GM19035 (cell line): ENCODE data around the gene NIFK.
"Not testable (repeated sequence)": the region's sequence is repeated elsewhere in the genome, so short reads cannot be mapped to it uniquely, and the experiment has no call there.

ENCODE experiments used
- ATAC-seq: cut with Tn5 transposase; IDR thresholded peaks from one replicate; pipeline ENCODE4 v1.9.1; 2021; ENCODE audit not compliant: unreplicated experiment

Gene NIFK

DNA sequence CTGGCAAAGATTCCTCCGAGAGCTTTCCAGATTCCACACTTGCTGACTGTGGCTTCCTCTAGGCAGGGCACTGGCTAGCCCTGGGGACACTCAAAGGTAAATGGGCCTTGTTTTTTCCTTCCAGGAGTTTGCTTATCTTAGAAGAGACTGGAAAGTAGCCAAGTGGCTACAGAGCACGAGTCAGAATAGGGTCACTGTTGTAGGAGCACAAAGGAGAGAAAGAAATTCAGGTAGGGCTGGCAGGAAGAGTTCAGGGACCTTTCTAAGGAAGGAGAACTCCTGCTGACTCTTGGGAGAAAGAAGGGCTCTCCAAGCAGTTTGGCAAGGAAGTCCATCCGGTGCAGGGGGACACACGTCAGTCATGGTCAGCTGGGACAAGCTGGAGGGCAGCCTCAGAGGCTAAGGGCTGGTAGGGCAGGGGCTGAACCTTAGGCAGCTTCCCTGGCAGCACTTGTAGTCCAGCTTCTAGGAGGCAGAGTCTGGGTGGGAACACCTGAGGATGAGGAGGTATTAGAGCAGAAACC lies 39.5 kb downstream of the NIFK start:
- no peak for ATAC-seq

DNA sequence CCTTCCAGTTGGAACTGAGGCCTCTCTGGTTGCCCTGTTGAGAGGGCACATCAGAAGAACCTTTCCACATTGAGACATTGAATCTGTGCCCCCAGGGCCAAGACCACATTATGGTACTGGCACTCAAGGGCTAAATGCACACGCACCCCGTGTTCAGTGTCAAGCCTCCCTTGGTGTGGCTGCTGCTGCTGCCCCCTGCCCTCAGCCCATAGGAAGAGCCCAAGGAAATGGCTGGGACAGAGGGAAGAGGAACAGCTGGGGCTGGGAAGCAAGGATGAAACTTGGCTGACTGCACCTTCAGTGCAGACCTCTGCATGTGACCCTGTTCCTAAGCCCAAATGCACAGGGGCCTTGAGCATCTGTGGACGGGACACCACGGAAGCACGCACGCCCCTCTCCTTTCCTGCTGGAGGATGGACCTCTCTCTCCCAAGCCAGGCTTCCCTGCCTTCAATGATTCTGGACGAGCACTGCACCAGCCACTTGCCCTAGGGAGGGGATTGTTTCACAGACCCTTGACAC lies 40.2 kb downstream of the NIFK start:
- no peak for ATAC-seq

DNA sequence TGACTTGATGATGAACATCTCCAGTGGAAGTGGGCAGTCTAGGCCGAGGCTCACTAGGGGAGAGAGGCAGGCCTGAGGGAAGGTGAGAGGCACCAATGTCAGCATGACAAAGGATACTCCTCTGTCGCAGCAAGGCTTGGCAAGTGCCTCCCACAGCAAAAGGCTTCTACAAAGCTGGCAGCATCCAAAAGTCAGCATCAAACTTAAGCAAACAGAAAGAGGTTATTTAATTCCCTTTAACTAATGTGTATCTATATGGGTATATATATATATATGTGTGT lies 41.6 kb downstream of the NIFK start:
- no peak for ATAC-seq

DNA sequence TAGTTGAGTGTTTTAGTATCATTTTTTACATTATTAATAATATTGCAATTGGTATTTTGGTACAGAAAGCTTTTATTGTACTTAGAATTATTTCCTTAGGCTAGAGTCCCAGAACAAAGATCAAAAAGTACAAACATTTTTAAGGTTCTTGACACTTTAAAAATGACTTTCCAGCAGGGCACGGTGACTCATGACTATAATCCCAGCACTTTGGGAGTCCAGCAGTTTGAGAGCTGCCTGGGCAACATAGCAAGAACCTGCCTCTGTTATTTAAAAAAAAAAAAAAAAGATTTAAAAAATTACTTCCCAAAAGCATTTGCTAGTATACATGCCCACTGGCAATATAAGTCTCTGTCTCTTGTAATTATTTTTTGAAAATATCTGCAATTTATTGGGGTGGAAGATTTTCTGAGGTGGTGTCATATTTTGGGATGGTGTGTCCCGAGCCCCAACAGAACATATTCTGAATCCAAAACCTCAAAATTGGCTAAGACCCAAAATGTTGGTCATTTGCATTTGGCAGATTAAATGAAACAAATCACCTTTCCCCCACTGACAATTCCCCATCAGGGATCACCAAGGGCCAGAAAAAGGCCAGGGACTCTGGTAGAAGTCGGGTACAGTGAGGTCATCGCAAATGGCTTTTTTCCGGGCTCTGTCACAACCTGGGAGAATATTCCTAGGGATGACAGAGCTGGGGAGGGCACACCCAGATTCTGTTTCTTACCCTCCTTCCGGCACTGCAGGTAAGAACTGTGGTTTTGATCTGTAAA lies 42.1 kb downstream of the NIFK start:
- no peak for ATAC-seq

DNA sequence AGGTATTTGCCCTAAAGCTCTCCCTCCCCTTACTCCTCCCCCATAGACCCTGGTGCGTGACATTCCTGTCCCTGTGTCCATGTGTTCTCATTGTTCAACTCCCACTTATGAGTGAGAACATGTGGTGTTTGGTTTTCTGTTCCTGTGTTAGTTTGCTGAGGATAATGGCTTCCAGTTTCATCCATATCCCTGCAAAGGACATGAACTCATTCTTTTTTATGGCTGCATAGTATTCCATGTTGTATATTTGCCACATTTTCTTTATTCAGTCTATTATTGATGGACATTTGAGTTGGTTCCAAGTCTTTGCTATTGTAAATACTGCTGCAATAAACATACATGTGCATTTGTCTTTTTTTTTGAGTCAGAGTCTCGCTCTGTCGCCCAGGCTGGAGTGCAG lies 46.1 kb downstream of the NIFK start:
- ATAC-seq, result not testable (repeated sequence)

DNA sequence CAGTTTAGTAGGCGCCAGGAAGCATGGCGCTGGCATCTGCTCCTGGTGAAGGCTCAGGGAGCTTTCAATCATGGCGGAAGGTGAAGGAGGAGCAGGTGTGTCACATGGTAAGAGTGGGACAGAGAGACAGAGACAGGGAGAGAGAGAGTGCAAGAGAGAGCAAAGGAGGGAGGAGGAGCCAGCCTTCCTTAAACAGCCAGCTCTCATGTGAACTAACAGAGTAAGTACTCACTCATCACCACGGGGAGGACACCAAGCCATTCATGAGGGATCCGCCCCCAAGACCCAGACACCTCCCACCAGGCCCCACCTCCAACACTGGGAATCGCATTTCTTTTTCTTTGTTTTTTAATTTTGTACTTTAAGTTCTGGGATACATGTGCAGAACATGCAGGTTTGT lies 46.6 kb downstream of the NIFK start:
- no peak for ATAC-seq

DNA sequence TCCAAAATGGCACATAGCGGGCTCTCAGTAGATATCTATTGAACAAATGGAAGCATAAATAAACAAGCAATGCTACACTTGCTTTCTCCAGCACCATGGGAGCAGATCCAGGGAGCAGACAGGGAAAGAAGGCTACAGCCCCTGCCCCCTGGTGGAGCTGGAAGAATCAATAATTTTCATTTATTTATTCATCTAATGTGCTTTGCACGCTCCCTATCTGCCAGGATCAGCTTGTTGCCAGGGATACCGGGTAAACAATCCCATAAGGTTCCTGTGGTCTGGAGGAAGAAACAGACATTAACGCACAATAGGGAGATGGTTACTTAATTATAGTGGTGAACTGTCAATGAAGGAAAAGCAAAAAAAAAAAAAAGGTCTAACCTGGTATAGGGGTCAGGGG lies 47.3 kb downstream of the NIFK start:
- ATAC-seq, result no peak

DNA sequence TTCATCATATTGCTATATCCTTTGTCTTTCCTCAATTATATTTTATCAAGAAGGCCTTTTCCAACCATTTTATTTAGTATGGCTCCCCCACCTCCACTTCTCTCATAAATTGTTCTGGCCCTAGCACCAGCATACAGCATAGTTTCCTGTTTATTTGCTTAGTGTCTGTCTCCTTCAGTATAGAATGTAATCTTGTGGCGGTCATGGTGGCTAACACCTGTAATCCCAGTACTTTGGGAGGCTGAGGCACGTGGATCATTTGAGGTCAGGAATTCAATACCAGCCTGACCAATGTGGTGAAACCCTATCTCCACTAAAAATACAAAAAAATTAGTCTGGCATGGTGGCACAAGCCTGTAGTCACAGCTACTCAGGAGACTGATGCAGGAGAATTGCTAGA lies 47.9 kb downstream of the NIFK start:
- ATAC-seq, result no peak

DNA sequence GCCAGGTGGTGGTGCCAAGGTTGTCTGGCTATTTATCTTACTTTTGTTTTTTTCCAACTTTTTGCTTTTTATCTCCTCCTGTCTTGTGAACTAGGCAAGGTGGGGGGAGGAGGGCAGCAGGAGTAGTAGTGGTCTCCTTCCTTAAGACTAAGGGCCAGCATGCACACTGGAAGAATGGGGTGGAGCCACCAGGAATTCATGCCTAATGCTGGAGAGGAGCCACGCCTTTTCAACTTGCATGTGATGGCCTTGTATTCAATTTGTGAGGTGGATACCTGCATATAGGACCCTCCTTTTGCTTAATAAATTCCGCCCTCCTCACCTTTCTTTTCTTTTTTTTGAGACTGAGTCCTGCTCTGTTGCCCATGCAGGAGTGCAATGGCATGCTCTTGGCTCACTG lies 49.8 kb downstream of the NIFK start:
- ATAC-seq, result no peak

DNA sequence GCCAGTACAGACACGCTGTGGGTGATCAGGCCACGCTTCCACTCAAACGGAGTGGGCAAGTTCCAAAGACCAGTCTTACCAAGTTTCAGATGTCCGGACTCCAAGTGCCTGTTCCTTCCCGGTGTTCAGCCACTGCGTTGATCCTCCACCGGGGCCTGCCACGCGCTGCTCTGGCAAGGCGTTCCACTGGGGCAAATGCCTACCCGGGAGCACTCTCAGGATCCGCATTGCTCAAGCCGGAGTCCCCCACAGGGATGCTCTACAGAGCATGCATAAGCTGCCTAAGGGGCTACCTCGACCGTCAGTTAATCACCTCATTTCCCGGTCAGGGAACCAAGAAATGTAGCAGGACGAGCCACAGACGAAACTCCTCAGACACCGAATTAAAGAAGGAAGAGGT lies 50.5 kb downstream of the NIFK start:
- ATAC-seq, result no peak

DNA sequence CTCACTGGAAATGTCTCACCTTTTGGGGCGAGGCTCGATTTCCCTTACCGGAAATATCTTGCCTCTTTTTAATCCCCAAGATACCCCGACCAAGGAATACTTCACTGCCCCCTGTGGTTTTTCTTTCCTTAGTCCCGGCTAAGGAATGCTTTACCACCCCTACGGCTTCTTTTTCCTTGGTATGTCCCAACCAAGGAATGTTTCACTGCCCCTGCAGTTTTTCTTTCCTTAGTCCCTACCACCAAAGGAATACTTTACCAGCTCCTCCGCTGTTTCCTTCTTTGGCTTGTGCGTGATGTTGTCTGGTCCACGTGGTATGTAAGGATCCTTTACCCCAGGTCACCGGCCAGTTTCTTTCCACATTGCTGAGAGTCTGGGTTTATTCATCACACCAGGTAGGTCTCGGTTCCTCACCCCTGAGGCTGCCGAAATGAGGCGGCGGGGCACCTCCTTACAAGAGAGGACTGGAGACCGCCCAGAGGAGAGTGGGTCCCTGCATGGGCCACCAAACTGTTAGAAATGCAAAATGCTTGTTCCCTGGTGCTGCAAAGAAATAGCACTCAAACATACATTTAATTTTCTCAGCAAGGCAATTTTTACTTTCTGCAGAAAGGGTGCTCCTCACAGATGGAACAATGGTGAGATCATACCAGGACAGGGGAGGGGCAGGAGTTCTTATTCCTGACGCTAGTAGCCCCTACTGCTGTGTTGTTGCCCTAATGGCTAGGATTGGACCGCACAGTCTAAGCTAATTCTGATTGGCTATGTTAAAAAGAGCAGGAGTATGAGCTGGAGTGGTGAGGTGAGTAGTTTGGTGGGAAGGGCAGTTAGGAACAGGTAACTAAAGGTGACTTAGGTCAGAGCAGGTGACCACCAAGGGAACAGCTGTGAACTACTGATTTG lies 54.0 kb downstream of the NIFK start:
- no peak for ATAC-seq

DNA sequence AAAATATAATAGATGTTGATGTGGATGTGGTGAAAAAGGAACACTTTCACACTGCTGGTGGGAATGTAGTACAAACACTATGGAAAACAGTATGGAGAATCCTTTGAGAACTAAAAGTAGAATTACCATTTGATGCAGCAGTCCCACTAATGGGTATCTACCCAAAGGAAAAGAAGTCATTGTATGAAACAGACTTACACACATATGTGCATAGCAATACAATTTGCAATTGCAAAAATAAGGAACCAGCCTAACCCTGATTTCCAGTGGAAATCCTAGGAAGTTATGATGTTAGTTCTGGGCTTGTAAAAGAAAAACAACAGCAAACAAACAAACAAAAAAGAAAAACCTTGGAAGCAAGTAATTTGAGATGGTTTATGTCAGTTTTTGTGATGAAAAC lies 58.8 kb downstream of the NIFK start:
- no peak for ATAC-seq
